Measurements from ENCODE around the gene CRYGN. TPM values are rescaled to one million over a fixed set of nuclear protein-coding genes. Genes with fewer than 3 reads are reported as not detected.
A peak's percentile ranks its signal among the peaks of the same experiment; 100 is the strongest.

The CRYGN gene
- total RNA-seq, 1 donor from 2014 or later: 0.41 TPM

GRCh38 chr7:151381098-151381347 lies 58.9 kb downstream of the CRYGN start:
- no peaks in the 10 kb centered on the region for H3K9me3 ChIP-seq (replicated peaks)
- DNase-seq: no peak
- intact Hi-C loops (cut with micrococcal nuclease): no loop called here
- H3K27ac ChIP-seq (replicated peaks): no peak overlapping the region
- TF ChIP-seq CTCF (IDR thresholded peaks at IDR 0.05; ENCODE audit: borderline replicate concordance): no peak
- H3K27me3 ChIP-seq (ENCODE audit: low read depth): peaks cover 45% of the 10 kb centered on the region
- peaks cover 28% of the 10 kb centered on the region for H3K36me3 ChIP-seq
- peaks cover 17% of the 10 kb centered on the region for H3K4me1 ChIP-seq
- peak overlapping the region; percentile 61 for H3K4me3 ChIP-seq

- Histone ChIP-seq H3K4me1 (peaks cover 17% of the 10 kb centered on the region), H3K9me3 (replicated peaks) (no peaks in the 10 kb centered on the region), H3K27me3 (ENCODE audit: low read depth) (peaks cover 39% of the 10 kb centered on the region), H3K4me3 (no peak overlapping the region), H3K27ac (replicated peaks) (no peak overlapping the region), H3K36me3 (peaks cover 34% of the 10 kb centered on the region)
- TF ChIP-seq CTCF (IDR thresholded peaks at IDR 0.05; ENCODE audit: borderline replicate concordance): no peak
- DNase-seq: no peak
- intact Hi-C loops (cut with micrococcal nuclease): no loop called here
These were observed 59.5 kb downstream of the CRYGN start for GRCh38 chr7:151380199-151381097.

- Histone ChIP-seq H3K4me1 (peaks cover 17% of the 10 kb centered on the region), H3K27me3 (ENCODE audit: low read depth) (peaks cover 32% of the 10 kb centered on the region), H3K4me3 (no peak overlapping the region), H3K9me3 (replicated peaks) (no peaks in the 10 kb centered on the region), H3K27ac (replicated peaks) (no peak overlapping the region), H3K36me3 (peaks cover 42% of the 10 kb centered on the region)
- intact Hi-C loops (cut with micrococcal nuclease): no loop called here
- TF ChIP-seq CTCF (IDR thresholded peaks at IDR 0.05; ENCODE audit: borderline replicate concordance): no peak
- DNase-seq: no peak
These were observed 60.3 kb downstream of the CRYGN start for GRCh38 chr7:151379534-151380198.

- Histone ChIP-seq H3K36me3 (peaks cover 47% of the 10 kb centered on the region), H3K4me1 (peaks cover 17% of the 10 kb centered on the region), H3K27me3 (ENCODE audit: low read depth) (peaks cover 26% of the 10 kb centered on the region), H3K4me3 (no peak overlapping the region), H3K9me3 (replicated peaks) (no peaks in the 10 kb centered on the region), H3K27ac (replicated peaks) (no peak overlapping the region)
- intact Hi-C loops (cut with micrococcal nuclease): no loop called here
- DNase-seq: no peak
- no peak for TF ChIP-seq CTCF (IDR thresholded peaks at IDR 0.05; ENCODE audit: borderline replicate concordance)
These were observed 60.8 kb downstream of the CRYGN start for GRCh38 chr7:151379193-151379520.

Small RNAs within 50 kb of the gene (microRNA-seq; reads per million reads assigned to microRNA genes)
- not detected for gene MIR3907

Other genes starting within 250 kb of the CRYGN start
- gene H2BK1, start 229.7 kb downstream of the CRYGN start, total RNA-seq: not detected
- 30.5 TPM for gene ABCF2, start 212.9 kb downstream of the CRYGN start, total RNA-seq
- 17.3 TPM for gene CHPF2, start 207.7 kb downstream of the CRYGN start, total RNA-seq
- gene SMARCD3, start 191.4 kb downstream of the CRYGN start, total RNA-seq: 104 TPM
- gene NUB1, start 98.3 kb downstream of the CRYGN start, total RNA-seq: 39.5 TPM
- gene WDR86, start 30.1 kb downstream of the CRYGN start, total RNA-seq: 0.16 TPM
- gene RHEB, start 79.8 kb upstream of the CRYGN start, total RNA-seq: 113 TPM